Measurements from ENCODE around the gene ESCO1. TPM values are rescaled to one million over a fixed set of nuclear protein-coding genes. Genes with fewer than 3 reads are reported as not detected.
"Not testable (repeated sequence)": the region's sequence is repeated elsewhere in the genome, so short reads cannot be mapped to it uniquely, and the experiment has no call there.

ESCO1 gene
- total and polyA plus RNA-seq, 10 donors: 13.5 to 35.0 (median 19.9) TPM

- 0 to 1% (median 1%) methylated on average over 39 to 59 of the region's 59 CpGs for WGBS, 5 donors
- Histone ChIP-seq H3K9me3 (no peaks in the 10 kb centered on the region), H3K27ac (peak within 1 kb of the TSS; percentile 73 to 89 (median 86)), H3K4me1 (peaks cover 9 to 51% (median 28%) of the 10 kb centered on the region in 6 donors), H3K4me3 (peak within 1 kb of the TSS; percentile 70 to 96 (median 88)), H3K36me3 (peaks cover 0 to 34% (median 4%) of the 10 kb centered on the region in 6 donors), H3K27me3 (replicated peaks in 1 of 7) (no peaks in the 10 kb centered on the region)
- DNase-seq: peak; percentile 98
- intact Hi-C loops (cut with DNase I; ENCODE audit: low total_unique reads): loop anchor here (10.0 kb wide), 1 partner anchor 132 kb away; the partner anchor contains the start of gene MIB1
- TF ChIP-seq POLR2A (IDR thresholded peaks at IDR 0.05) (peak in 1 of 3 donors; percentile 7), CTCF (IDR thresholded peaks at IDR 0.05 in 8 of 11, conservative IDR thresholded peaks at IDR 0.05 in 3 of 11) (peak; percentile 91 to 99 (median 97)), POLR2AphosphoS5 (IDR thresholded peaks at IDR 0.05) (peak; percentile 91 to 97 (median 93))
These were observed 11.9 kb upstream of the ESCO1 start, which contains the start of gene SNRPD1 for GRCh38 chr18:21612125-21613039. SNRPD1 (plus strand) TSS chr18:21612314; CDS start chr18:21612430, 116 bp downstream.

GRCh38 chr18:21611401-21612124 lies 11.1 kb upstream of the ESCO1 start:
- intact Hi-C loops (cut with DNase I; ENCODE audit: low total_unique reads): loop anchor here (10.0 kb wide), 1 partner anchor 133 kb away; the partner anchor contains the start of gene MIB1
- H3K36me3 ChIP-seq: peaks cover 0 to 26% (median under 1%) of the 10 kb centered on the region in 6 donors
- not testable (repeated sequence) for H3K9me3 ChIP-seq; DNase-seq; H3K27me3 ChIP-seq (replicated peaks in 1 of 7)
- H3K27ac ChIP-seq: peak overlapping the region; percentile 73 to 89 (median 86)
- peaks cover 9 to 43% (median 27%) of the 10 kb centered on the region in 6 donors for H3K4me1 ChIP-seq
- H3K4me3 ChIP-seq: peak overlapping the region; percentile 70 to 96 (median 88)
- 56 to 75% (median 65%) methylated on average over 28 to 30 of the region's 30 CpGs for WGBS, 5 donors

GRCh38 chr18:21605213-21605612 lies 4.7 kb upstream of the ESCO1 start:
- Histone ChIP-seq H3K9me3 (no peaks in the 10 kb centered on the region), H3K27ac (peak overlapping the region in 7 of 8 donors; percentile 16 to 71 (median 48)), H3K27me3 (replicated peaks in 1 of 7) (no peaks in the 10 kb centered on the region), H3K36me3 (no peaks in the 10 kb centered on the region), H3K4me3 (no peak overlapping the region), H3K4me1 (peaks cover 0 to 32% (median 17%) of the 10 kb centered on the region in 6 donors)
- TF ChIP-seq CTCF (IDR thresholded peaks at IDR 0.05 in 8 of 11, conservative IDR thresholded peaks at IDR 0.05 in 3 of 11) (no peak), POLR2AphosphoS5 (IDR thresholded peaks at IDR 0.05) (no peak), POLR2A (IDR thresholded peaks at IDR 0.05) (no peak)
- DNase-seq: no peak
- intact Hi-C loops (cut with DNase I; ENCODE audit: low total_unique reads): no loop called here

GRCh38 chr18:21604671-21605070 lies 4.2 kb upstream of the ESCO1 start:
- H3K36me3 ChIP-seq: no peaks in the 10 kb centered on the region
- 30 to 56% (median 46%) methylated on average over 2 of the region's 2 CpGs for WGBS, 5 donors
- peaks cover 0 to 33% (median 17%) of the 10 kb centered on the region in 6 donors for H3K4me1 ChIP-seq
- H3K27ac ChIP-seq: peak overlapping the region in 7 of 8 donors; percentile 16 to 71 (median 48)
- intact Hi-C loops (cut with DNase I; ENCODE audit: low total_unique reads): no loop called here
- H3K27me3 ChIP-seq (replicated peaks in 1 of 7): no peaks in the 10 kb centered on the region
- DNase-seq: no peak
- H3K9me3 ChIP-seq: no peaks in the 10 kb centered on the region
- TF ChIP-seq POLR2AphosphoS5 (IDR thresholded peaks at IDR 0.05): no peak
- TF ChIP-seq POLR2A (IDR thresholded peaks at IDR 0.05): no peak
- no peak for TF ChIP-seq CTCF (IDR thresholded peaks at IDR 0.05 in 8 of 11, conservative IDR thresholded peaks at IDR 0.05 in 3 of 11)
- no peak overlapping the region for H3K4me3 ChIP-seq

Data from spleen (tissue), 11 donors.